Peyer's patch (tissue), 4 donors: ENCODE data around the gene SCGB1A1. TPM values are rescaled to one million over a fixed set of nuclear protein-coding genes. Genes with fewer than 3 reads are reported as not detected.

Experiments used
- DNase-seq, 3 donors: peaks; one replicate each; pipeline ENCODE4 v3.0.0-alpha.2; 2017 to 2019
- H3K27ac ChIP-seq, 4 donors: fragments of 200-600 bp; sonication (generic); one replicate each; pipeline ENCODE4 v1.5.1; 2016 to 2019
- H3K27me3 ChIP-seq, 2 donors: fragments of 200-600 bp; sonication (generic); one replicate each; pipeline ENCODE4 v1.5.1; 2019
- H3K36me3 ChIP-seq, 3 donors: fragments of 200-600 bp; sonication (generic); one replicate each; pipeline ENCODE4 v1.5.1; 2016 to 2019
- H3K4me1 ChIP-seq, 4 donors: fragments of 200-600 bp; sonication (generic); one replicate each; pipeline ENCODE4 v1.5.1; 2016 to 2019
- H3K4me3 ChIP-seq, 4 donors: fragments of 200-600 bp; sonication (generic); 1 replicate in 3 of 4; 2 replicates in 1 of 4; pipeline ENCODE4 v1.5.1; 2016 to 2019; ENCODE audit warnings: mild to moderate bottlenecking in 1 of 4
- H3K9me3 ChIP-seq, 4 donors: fragments of 200-600 bp; sonication (generic); one replicate each; pipeline ENCODE4 v1.5.1; 2016 to 2019; ENCODE audit warnings: mild to moderate bottlenecking in 1 of 4
- POLR2A ChIP-seq, 2 donors: fragments of 450-650 bp; IDR thresholded peaks; one replicate each; pipeline ENCODE4 v1.5.1; 2017; ENCODE audit warnings: antibody characterized with exemption in 2 of 2, mild to moderate bottlenecking in 2 of 2, moderate library complexity in 2 of 2
- total RNA-seq, 4 donors: library from RNA; depleted of rRNA; stranded (reverse); fragments of >200 nt; gene quantifications; one replicate each; pipeline ENCODE4 v1.1.0, GENCODE V29; 2016
- TF ChIP-seq, protein P1 (sequence below), 6 experiments: fragments of 450-650 bp in 4 of 6; fragments of 200-600 bp in 2 of 6; sonication (generic) in 1 of 6; IDR thresholded peaks; one replicate each; pipeline ENCODE4 v1.5.1; 2017 to 2019; ENCODE audit warnings: antibody characterized with exemption in 6 of 6, mild to moderate bottlenecking in 3 of 6, moderate library complexity in 1 of 6

Gene SCGB1A1
- total RNA-seq, 4 donors from 2014 or later = not detected

DNA sequence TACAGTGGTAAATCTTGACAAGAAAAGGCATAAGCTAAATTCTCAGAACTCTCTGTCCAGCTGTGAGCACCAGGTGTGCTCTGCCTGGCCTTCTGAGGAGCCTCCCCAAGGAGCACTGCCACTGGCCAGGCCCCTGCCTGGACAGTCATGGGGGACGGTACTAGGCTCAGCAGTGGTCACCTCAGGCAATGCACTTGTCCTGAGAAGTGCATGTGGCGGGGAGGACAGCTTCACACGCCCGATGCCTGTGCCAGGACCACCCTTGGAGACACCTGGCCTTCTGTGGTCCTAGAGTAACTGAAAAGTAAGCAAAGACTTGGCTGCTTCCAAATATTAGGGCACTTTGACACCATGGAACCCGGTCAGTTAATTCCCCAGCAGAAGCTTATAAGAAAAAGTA lies 28.6 kb upstream of the SCGB1A1 start:
- H3K4me1 ChIP-seq = peaks cover 0 to 2% (median 0%) of the 10 kb centered on the region in 4 donors
- DNase-seq = no peak
- H3K4me3 ChIP-seq = no peak overlapping the region
- TF ChIP-seq, protein P1, sequence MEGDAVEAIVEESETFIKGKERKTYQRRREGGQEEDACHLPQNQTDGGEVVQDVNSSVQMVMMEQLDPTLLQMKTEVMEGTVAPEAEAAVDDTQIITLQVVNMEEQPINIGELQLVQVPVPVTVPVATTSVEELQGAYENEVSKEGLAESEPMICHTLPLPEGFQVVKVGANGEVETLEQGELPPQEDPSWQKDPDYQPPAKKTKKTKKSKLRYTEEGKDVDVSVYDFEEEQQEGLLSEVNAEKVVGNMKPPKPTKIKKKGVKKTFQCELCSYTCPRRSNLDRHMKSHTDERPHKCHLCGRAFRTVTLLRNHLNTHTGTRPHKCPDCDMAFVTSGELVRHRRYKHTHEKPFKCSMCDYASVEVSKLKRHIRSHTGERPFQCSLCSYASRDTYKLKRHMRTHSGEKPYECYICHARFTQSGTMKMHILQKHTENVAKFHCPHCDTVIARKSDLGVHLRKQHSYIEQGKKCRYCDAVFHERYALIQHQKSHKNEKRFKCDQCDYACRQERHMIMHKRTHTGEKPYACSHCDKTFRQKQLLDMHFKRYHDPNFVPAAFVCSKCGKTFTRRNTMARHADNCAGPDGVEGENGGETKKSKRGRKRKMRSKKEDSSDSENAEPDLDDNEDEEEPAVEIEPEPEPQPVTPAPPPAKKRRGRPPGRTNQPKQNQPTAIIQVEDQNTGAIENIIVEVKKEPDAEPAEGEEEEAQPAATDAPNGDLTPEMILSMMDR (IDR thresholded peaks at IDR 0.05) = no peak
- no peak for TF ChIP-seq POLR2A (IDR thresholded peaks at IDR 0.05)
- no peak overlapping the region for H3K27ac ChIP-seq
- no peaks in the 10 kb centered on the region for H3K9me3 ChIP-seq
- no peaks in the 10 kb centered on the region for H3K36me3 ChIP-seq
- H3K27me3 ChIP-seq = no peaks in the 10 kb centered on the region

DNA sequence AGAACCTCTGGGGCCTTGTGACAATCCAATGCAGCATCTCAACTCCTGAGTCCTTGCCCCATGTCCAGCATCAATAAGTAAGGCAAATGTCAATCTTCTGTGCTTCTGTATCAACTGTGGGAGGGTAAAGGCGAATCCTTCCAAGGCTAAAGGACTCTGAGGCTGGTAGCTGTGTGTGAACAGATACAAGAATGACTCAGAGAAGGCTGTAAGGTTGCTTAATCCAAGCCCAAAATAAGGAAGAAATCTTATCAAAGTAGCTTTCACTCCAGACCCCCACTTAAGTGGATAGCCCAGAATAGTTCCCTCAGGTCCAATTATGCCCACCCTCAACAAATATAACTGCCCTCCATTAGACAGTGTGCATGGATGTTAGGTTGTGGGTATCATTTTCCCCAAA lies 28.1 kb upstream of the SCGB1A1 start:
- no peaks in the 10 kb centered on the region for H3K9me3 ChIP-seq
- TF ChIP-seq, protein P1 (IDR thresholded peaks at IDR 0.05) = no peak
- no peak for TF ChIP-seq POLR2A (IDR thresholded peaks at IDR 0.05)
- H3K36me3 ChIP-seq = no peaks in the 10 kb centered on the region
- peaks cover 0 to 5% (median 0%) of the 10 kb centered on the region in 4 donors for H3K4me1 ChIP-seq
- no peak overlapping the region for H3K4me3 ChIP-seq
- H3K27me3 ChIP-seq = no peaks in the 10 kb centered on the region
- DNase-seq = no peak
- H3K27ac ChIP-seq = no peak overlapping the region

DNA sequence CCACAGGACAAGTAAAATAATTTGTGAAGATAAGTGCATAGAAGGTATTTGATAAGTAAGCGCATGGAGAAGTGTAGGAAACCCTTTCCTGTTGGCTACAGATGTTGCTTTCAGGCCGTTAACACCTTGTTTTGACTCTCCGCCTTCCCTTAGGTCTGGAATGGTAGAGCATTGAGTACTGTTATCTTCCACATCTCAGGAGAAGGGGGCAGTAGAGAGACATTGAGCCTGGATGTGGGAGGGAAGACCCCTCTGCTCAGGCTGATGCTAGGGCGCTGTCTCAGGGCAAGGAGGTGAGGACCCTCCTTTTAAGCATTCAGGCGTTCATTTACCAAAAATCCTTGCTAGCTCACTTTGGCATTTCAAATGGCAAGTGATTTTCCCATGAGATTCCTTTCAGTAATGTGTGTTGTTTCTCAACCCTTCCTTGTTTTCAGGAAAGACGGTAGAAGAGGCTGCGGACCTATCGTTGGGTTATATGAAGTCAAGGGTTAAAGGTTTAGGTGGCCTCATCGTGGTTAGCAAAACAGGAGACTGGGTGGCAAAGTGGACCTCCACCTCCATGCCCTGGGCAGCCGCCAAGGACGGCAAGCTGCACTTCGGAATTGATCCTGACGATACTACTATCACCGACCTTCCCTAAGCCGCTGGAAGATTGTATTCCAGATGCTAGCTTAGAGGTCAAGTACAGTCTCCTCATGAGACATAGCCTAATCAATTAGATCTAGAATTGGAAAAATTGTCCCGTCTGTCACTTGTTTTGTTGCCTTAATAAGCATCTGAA lies 27.0 kb upstream of the SCGB1A1 start:
- Histone ChIP-seq H3K36me3 (no peaks in the 10 kb centered on the region), H3K4me3 (no peak overlapping the region), H3K27ac (no peak overlapping the region), H3K4me1 (peaks cover 0 to 5% (median 0%) of the 10 kb centered on the region in 4 donors), H3K9me3 (no peaks in the 10 kb centered on the region), H3K27me3 (no peaks in the 10 kb centered on the region)
- DNase-seq = no peak
- no peak for TF ChIP-seq POLR2A (IDR thresholded peaks at IDR 0.05)
- TF ChIP-seq, protein P1 (IDR thresholded peaks at IDR 0.05) = no peak

DNA sequence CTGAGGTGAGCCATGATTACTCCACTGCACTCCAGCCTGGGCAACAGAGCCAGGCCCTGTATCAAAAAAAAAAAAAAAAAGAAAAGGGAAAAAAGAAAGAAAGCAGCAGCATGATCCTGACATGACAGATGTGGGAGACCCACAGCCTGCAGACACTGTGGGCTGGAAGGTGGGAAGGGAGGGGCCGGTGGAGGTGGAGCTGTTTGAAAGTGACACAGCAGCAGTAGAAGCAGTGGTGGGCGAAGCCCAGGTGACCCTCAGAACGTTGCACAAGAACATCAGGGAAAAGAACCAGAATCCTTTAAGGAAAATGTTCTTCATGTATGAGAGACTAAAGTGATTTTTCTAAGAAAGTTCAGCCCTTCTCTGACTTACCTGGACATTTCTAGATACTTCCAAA lies 26.3 kb upstream of the SCGB1A1 start:
- H3K36me3 ChIP-seq = no peaks in the 10 kb centered on the region
- peaks cover 0 to 5% (median 0%) of the 10 kb centered on the region in 4 donors for H3K4me1 ChIP-seq
- H3K27me3 ChIP-seq = no peaks in the 10 kb centered on the region
- H3K9me3 ChIP-seq = no peaks in the 10 kb centered on the region
- DNase-seq = no peak
- TF ChIP-seq, protein P1 (IDR thresholded peaks at IDR 0.05) = no peak
- no peak for TF ChIP-seq POLR2A (IDR thresholded peaks at IDR 0.05)
- H3K4me3 ChIP-seq = no peak overlapping the region
- no peak overlapping the region for H3K27ac ChIP-seq

DNA sequence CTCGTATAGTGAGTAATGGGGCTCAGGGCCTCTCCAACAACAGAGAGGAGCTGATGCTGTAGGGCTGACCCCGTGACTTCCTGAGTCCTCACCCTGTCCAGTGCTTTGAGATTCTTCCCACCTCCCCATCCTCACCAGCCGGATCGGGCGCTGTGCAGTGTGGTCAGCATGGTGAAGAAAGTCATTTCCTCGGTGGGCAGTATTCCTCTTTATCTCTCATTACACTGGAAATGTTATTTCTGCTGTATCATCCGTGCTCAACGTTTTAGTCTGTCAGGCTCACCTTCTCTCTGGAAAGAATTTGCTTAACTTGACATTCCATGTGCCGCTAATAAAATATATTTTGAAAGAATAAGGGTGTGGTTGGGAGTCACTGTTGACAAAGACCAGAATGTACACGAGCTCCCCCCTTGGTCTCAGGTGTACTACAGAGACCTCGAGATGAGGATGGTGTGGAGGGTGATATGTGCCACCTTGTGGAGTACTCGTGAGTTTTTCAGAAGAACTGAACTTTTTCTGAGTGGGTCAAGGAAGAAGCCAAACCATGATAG lies 25.7 kb upstream of the SCGB1A1 start:
- Histone ChIP-seq H3K27me3 (no peaks in the 10 kb centered on the region), H3K9me3 (no peaks in the 10 kb centered on the region), H3K4me1 (peaks cover 0 to 7% (median 0%) of the 10 kb centered on the region in 4 donors), H3K36me3 (no peaks in the 10 kb centered on the region), H3K4me3 (no peak overlapping the region), H3K27ac (no peak overlapping the region)
- TF ChIP-seq, protein P1 (IDR thresholded peaks at IDR 0.05) = peak in 3 of 6 experiments; percentile 24 to 33 (median 32)
- no peak for TF ChIP-seq POLR2A (IDR thresholded peaks at IDR 0.05)
- no peak for DNase-seq
